GM23248 (cell line): ENCODE measurements around the gene EARS2. TPM values are rescaled to one million over a fixed set of nuclear protein-coding genes. Genes with fewer than 3 reads are reported as not detected.

Experiments used
- DNase-seq: peaks from one replicate; pipeline ENCODE4 v3.0.0-alpha.2; 2015
- H2AFZ ChIP-seq: fragments of 200-600 bp; sonication (generic); 2 replicates; pipeline ENCODE4 v1.6.1; 2016; ENCODE audit warnings: antibody characterized with exemption
- H3F3A ChIP-seq: fragments of 200-600 bp; sonication (generic); 2 replicates; pipeline ENCODE4 v1.6.1; 2016; ENCODE audit warnings: mild to moderate bottlenecking, antibody characterized with exemption, mixed run types; ENCODE audit not compliant: insufficient read depth
- H3K27ac ChIP-seq: fragments of 200-600 bp; sonication (generic); 2 replicates; pipeline ENCODE4 v1.5.1; 2016; ENCODE audit warnings: mild to moderate bottlenecking
- H3K27me3 ChIP-seq: fragments of 200-600 bp; sonication (generic); replicated peaks from 2 replicates; pipeline ENCODE4 v1.6.1; 2016; ENCODE audit warnings: mild to moderate bottlenecking; ENCODE audit not compliant: insufficient read depth
- H3K36me3 ChIP-seq: fragments of 200-600 bp; sonication (generic); 2 replicates; pipeline ENCODE4 v1.6.1; 2016; ENCODE audit warnings: low read depth, mild to moderate bottlenecking
- H3K4me1 ChIP-seq: fragments of 200-600 bp; sonication (generic); 2 replicates; pipeline ENCODE4 v1.6.1; 2016; ENCODE audit warnings: mild to moderate bottlenecking; ENCODE audit not compliant: insufficient read depth
- H3K4me2 ChIP-seq: fragments of 200-600 bp; sonication (generic); one replicate; pipeline ENCODE4 v1.6.1; 2016; ENCODE audit warnings: mild to moderate bottlenecking; ENCODE audit not compliant: unreplicated experiment
- H3K4me3 ChIP-seq: fragments of 200-600 bp; sonication (generic); 2 replicates; pipeline ENCODE4 v1.5.1; 2016; ENCODE audit warnings: mild to moderate bottlenecking
- H3K79me2 ChIP-seq: fragments of 200-600 bp; sonication (generic); 2 replicates; pipeline ENCODE4 v1.6.1; 2016; ENCODE audit warnings: mild to moderate bottlenecking; ENCODE audit not compliant: insufficient read depth
- H3K9ac ChIP-seq: fragments of 200-600 bp; sonication (generic); 2 replicates; pipeline ENCODE4 v1.6.1; 2016; ENCODE audit warnings: mild to moderate bottlenecking
- H3K9me2 ChIP-seq: fragments of 200-600 bp; sonication (generic); 2 replicates; pipeline ENCODE4 v1.6.1; 2016; ENCODE audit warnings: mixed run types, mild to moderate bottlenecking, moderate library complexity; ENCODE audit not compliant: insufficient read depth
- H3K9me3 ChIP-seq: fragments of 200-600 bp; sonication (generic); one replicate; pipeline ENCODE4 v1.6.1; 2017; ENCODE audit warnings: low read depth
- H4K20me1 ChIP-seq: fragments of 200-600 bp; sonication (generic); 2 replicates; pipeline ENCODE4 v1.6.0; 2016; ENCODE audit not compliant: insufficient read depth
- EZH2 ChIP-seq: fragments of 200-600 bp; sonication (generic); IDR thresholded peaks from 2 replicates; pipeline ENCODE4 v1.6.1; 2018; ENCODE audit warnings: antibody characterized with exemption, mild to moderate bottlenecking; ENCODE audit not compliant: insufficient read depth, poor library complexity, severe bottlenecking
- EZH2phosphoT487 ChIP-seq: fragments of 200-600 bp; sonication (generic); IDR thresholded peaks from 2 replicates; pipeline ENCODE4 v1.6.1; 2018; ENCODE audit warnings: antibody characterized with exemption, moderate library complexity, mild to moderate bottlenecking, low read depth; ENCODE audit not compliant: insufficient read depth
- WGBS, 2 experiments: methylation state at CpG; one replicate each; pipeline ENCODE4 v1.1.6; 2015 to 2017; ENCODE audit warnings: low lambda C conversion rate in 2 of 2, low coverage in 1 of 2; ENCODE audit errors: missing lambda C conversion rate in 2 of 2; 5-methylcytosine and 5-hydroxymethylcytosine counted together
- in situ Hi-C: fragments of 300-500 bp; cut with MboI; formaldehyde crosslinking; loops from 2 replicates; pipeline ENCODE4 v1.15.0; 2020
- polyA plus RNA-seq: library from polyadenylated mRNA; unstranded; fragments of >200 nt; fragmentation: Nextera tagmentation; extraction: Ambion mirVana; gene quantifications from 2 replicates; pipeline ENCODE4 v1.2.1, GENCODE V29; 2016
- total RNA-seq: library from RNA; depleted of rRNA; stranded (reverse); fragments of >200 nt; shearing (Covaris generic); gene quantifications from 2 replicates; pipeline ENCODE4 v1.2.3, GENCODE V29; 2014

The EARS2 gene
- total and polyA plus RNA-seq, 2 experiments from 2014 or later, result 15.6 to 27.1 TPM

- peak overlapping the region; percentile 81 for H3K9ac ChIP-seq
- H3K9me3 ChIP-seq, result no peaks in the 10 kb centered on the region
- H3K36me3 ChIP-seq, result no peaks in the 10 kb centered on the region
- WGBS, 2 experiments, result 0 to 1% methylated on average over 5 of the region's 5 CpGs
- no peaks in the 10 kb centered on the region for H3K27me3 ChIP-seq
- 0 out of 2 replicates have a peak overlapping the region, but pooled peaks have one; percentile 4 for H2AFZ ChIP-seq
- in situ Hi-C loops, result no loop called here
- peaks cover 21% of the 10 kb centered on the region for H3K4me1 ChIP-seq
- H4K20me1 ChIP-seq, result peaks cover 15% of the 10 kb centered on the region; the same call in 1 of the 2 replicates
- H3K9me2 ChIP-seq, result no peaks in the 10 kb centered on the region
- peak overlapping the region; percentile 96 for H3K4me2 ChIP-seq
- peaks cover 33% of the 10 kb centered on the region for H3K79me2 ChIP-seq
- no peak for DNase-seq
- H3K27ac ChIP-seq, result no peak overlapping the region
- H3K4me3 ChIP-seq, result peak overlapping the region; percentile 79
- TF ChIP-seq EZH2phosphoT487 (no peak), EZH2 (no peak)
- H3F3A ChIP-seq, result peaks cover 18% of the 10 kb centered on the region
Measured at GRCh38 chr16:23509441-23509754, 47.8 kb downstream of the EARS2 start.

GRCh38 chr16:23508589-23509440, 48.3 kb downstream of the EARS2 start:
- H2AFZ ChIP-seq, result 0 out of 2 replicates have a peak overlapping the region, but pooled peaks have one; percentile 4
- peaks cover 33% of the 10 kb centered on the region for H3K79me2 ChIP-seq
- peaks cover 27% of the 10 kb centered on the region for H3K4me1 ChIP-seq
- DNase-seq, result peak; percentile 54
- peaks cover 23% of the 10 kb centered on the region for H3F3A ChIP-seq
- TF ChIP-seq EZH2, result no peak
- TF ChIP-seq EZH2phosphoT487, result no peak
- H3K9ac ChIP-seq, result peak overlapping the region; percentile 81
- no peaks in the 10 kb centered on the region for H3K36me3 ChIP-seq
- peak overlapping the region; percentile 96 for H3K4me2 ChIP-seq
- peak overlapping the region; percentile 79 for H3K4me3 ChIP-seq
- in situ Hi-C loops, result no loop called here
- no peak overlapping the region for H3K27ac ChIP-seq
- no peaks in the 10 kb centered on the region for H3K9me2 ChIP-seq
- H4K20me1 ChIP-seq, result peaks cover 17% of the 10 kb centered on the region; the same call in 1 of the 2 replicates
- no peaks in the 10 kb centered on the region for H3K9me3 ChIP-seq
- H3K27me3 ChIP-seq, result no peaks in the 10 kb centered on the region
- 12 to 14% methylated on average over 28 of the region's 28 CpGs for WGBS, 2 experiments

- Histone ChIP-seq H3K79me2 (peaks cover 42% of the 10 kb centered on the region), H3K4me1 (peaks cover 32% of the 10 kb centered on the region), H3K36me3 (no peaks in the 10 kb centered on the region), H2AFZ (no peak overlapping the region), H3K4me3 (no peak overlapping the region), H3K27ac (no peak overlapping the region), H4K20me1 (peaks cover 17% of the 10 kb centered on the region; the same call in 1 of the 2 replicates), H3K9me3 (no peaks in the 10 kb centered on the region), H3K27me3 (no peaks in the 10 kb centered on the region), H3K9me2 (no peaks in the 10 kb centered on the region), H3F3A (peaks cover 28% of the 10 kb centered on the region), H3K4me2 (no peak overlapping the region), H3K9ac (no peak overlapping the region)
- no peak for TF ChIP-seq EZH2phosphoT487
- TF ChIP-seq EZH2, result no peak
- DNase-seq, result no peak
- WGBS, 2 experiments, result 89% methylated on average over 8 of the region's 8 CpGs
- in situ Hi-C loops, result no loop called here
Measured at GRCh38 chr16:23506606-23506994, 50.5 kb downstream of the EARS2 start.

- in situ Hi-C loops, result no loop called here
- no peak overlapping the region for H2AFZ ChIP-seq
- TF ChIP-seq EZH2phosphoT487 (no peak), EZH2 (no peak)
- no peak overlapping the region for H3K4me3 ChIP-seq
- H3K4me2 ChIP-seq, result no peak overlapping the region
- H3K27ac ChIP-seq, result no peak overlapping the region
- no peaks in the 10 kb centered on the region for H3K9me3 ChIP-seq
- H3K27me3 ChIP-seq, result no peaks in the 10 kb centered on the region
- 87 to 89% methylated on average over 7 of the region's 7 CpGs for WGBS, 2 experiments
- no peaks in the 10 kb centered on the region for H3K36me3 ChIP-seq
- peaks cover 17% of the 10 kb centered on the region; the same call in 1 of the 2 replicates for H4K20me1 ChIP-seq
- no peak overlapping the region for H3K9ac ChIP-seq
- no peaks in the 10 kb centered on the region for H3K9me2 ChIP-seq
- H3K4me1 ChIP-seq, result peaks cover 32% of the 10 kb centered on the region
- DNase-seq, result peak; percentile 26
- H3K79me2 ChIP-seq, result peaks cover 49% of the 10 kb centered on the region
- peaks cover 28% of the 10 kb centered on the region for H3F3A ChIP-seq
Measured at GRCh38 chr16:23505671-23506605, 51.2 kb downstream of the EARS2 start.
